Measurements from ENCODE around the gene NHSL2.

The NHSL2 gene

GRCh38 chrX:72018277-72019112, 107.8 kb downstream of the NHSL2 start:
- DNase-seq (ENCODE audit: low read depth), result peak; percentile 78

GRCh38 chrX:72019487-72019886, 108.8 kb downstream of the NHSL2 start:
- no peak for DNase-seq (ENCODE audit: low read depth)

GRCh38 chrX:72020204-72020603, 109.6 kb downstream of the NHSL2 start:
- no peak for DNase-seq (ENCODE audit: low read depth)

- DNase-seq (ENCODE audit: low read depth), result no peak
Observed at GRCh38 chrX:72020788-72021187, 110.1 kb downstream of the NHSL2 start.

GRCh38 chrX:72021975-72022374, 111.3 kb downstream of the NHSL2 start:
- no peak for DNase-seq (ENCODE audit: low read depth)

- DNase-seq (ENCODE audit: low read depth), result no peak
Observed at GRCh38 chrX:72023071-72023470, 112.4 kb downstream of the NHSL2 start.

GRCh38 chrX:72025236-72025770, 114.7 kb downstream of the NHSL2 start:
- DNase-seq (ENCODE audit: low read depth), result no peak

GRCh38 chrX:72026341-72027023, 115.8 kb downstream of the NHSL2 start:
- no peak for DNase-seq (ENCODE audit: low read depth)

- no peak for DNase-seq (ENCODE audit: low read depth)
Observed at GRCh38 chrX:72027024-72027913, 116.6 kb downstream of the NHSL2 start.

GRCh38 chrX:72027914-72028307, 117.3 kb downstream of the NHSL2 start:
- no peak for DNase-seq (ENCODE audit: low read depth)

- no peak for DNase-seq (ENCODE audit: low read depth)
Observed at GRCh38 chrX:72028701-72029470, 118.2 kb downstream of the NHSL2 start.

- DNase-seq (ENCODE audit: low read depth), result peak; percentile 49
Observed at GRCh38 chrX:72029483-72030411, 119.1 kb downstream of the NHSL2 start.

GRCh38 chrX:72030431-72030830, 119.8 kb downstream of the NHSL2 start:
- no peak for DNase-seq (ENCODE audit: low read depth)

- DNase-seq (ENCODE audit: low read depth), result no peak
Observed at GRCh38 chrX:72031118-72031517, 120.5 kb downstream of the NHSL2 start.

GRCh38 chrX:72031634-72032033, 121.0 kb downstream of the NHSL2 start:
- DNase-seq (ENCODE audit: low read depth), result no peak

- DNase-seq (ENCODE audit: low read depth), result no peak
Observed at GRCh38 chrX:72037601-72038000, 127.0 kb downstream of the NHSL2 start.

- no peak for DNase-seq (ENCODE audit: low read depth)
Observed at GRCh38 chrX:72038016-72038415, 127.4 kb downstream of the NHSL2 start.

GRCh38 chrX:72038868-72039267, 128.2 kb downstream of the NHSL2 start:
- DNase-seq (ENCODE audit: low read depth), result no peak

- DNase-seq (ENCODE audit: low read depth), result no peak
Observed at GRCh38 chrX:72040506-72040905, 129.9 kb downstream of the NHSL2 start.

- no peak for DNase-seq (ENCODE audit: low read depth)
Observed at GRCh38 chrX:72041176-72041575, 130.5 kb downstream of the NHSL2 start.

Measured in fibroblast of the conjunctiva (primary cell).